DOHH2 (cell line): ENCODE results near the gene STX18.

Experiments
- CTCF ChIP-seq: fragments of 200-600 bp; sonication (generic); IDR thresholded peaks from one replicate; pipeline ENCODE4 v1.5.1; 2014; ENCODE audit warnings: antibody characterized with exemption, mild to moderate bottlenecking, low read depth, low read length; ENCODE audit not compliant: poor library complexity, severe bottlenecking
- EZH2phosphoT487 ChIP-seq: fragments of 200-600 bp; sonication (generic); IDR thresholded peaks from 2 replicates; pipeline ENCODE4 v1.6.1; 2017; ENCODE audit warnings: borderline replicate concordance, mild to moderate bottlenecking, antibody characterized with exemption, low read length, moderate library complexity, mixed read lengths

GRCh38 chr4:4590546-4590945 is 48.7 kb upstream of the STX18 start:
- TF ChIP-seq CTCF (no peak), EZH2phosphoT487 (no peak)
